ENCODE results near the gene DDX42. TPM values are rescaled to one million over a fixed set of nuclear protein-coding genes. Genes with fewer than 3 reads are reported as not detected.

Gene DDX42
- total RNA-seq, 6 donors from 2014 or later = 76.8 to 345 (median 87.6) TPM

DNA sequence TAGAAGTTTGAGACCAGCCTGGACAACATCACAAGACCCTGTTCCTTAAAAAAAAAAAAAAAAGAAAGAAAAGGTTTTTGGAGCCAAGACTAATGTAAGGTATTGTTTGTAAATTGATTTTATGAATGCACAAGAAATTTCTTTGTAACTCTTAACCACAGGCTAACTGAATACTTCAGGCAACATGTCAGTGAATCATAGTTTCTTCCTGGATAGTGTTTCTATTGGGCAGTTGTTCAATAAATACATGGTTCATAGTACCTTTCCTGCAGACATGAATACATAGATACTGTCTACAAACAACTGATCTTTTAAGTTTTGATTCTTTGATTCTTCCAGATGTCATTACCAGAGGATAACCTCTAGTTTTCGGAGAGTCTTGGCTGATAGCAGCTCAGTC is 11.6 kb downstream of the DDX42 start:
- no peaks in the 10 kb centered on the region for H3K27me3 ChIP-seq
- H3K36me3 ChIP-seq = peaks cover 13 to 65% (median 36%) of the 10 kb centered on the region in 4 donors
- no peak overlapping the region for H3K27ac ChIP-seq
- DNase-seq (no peak), ATAC-seq (ENCODE audit: low FRiP score in 2 of 2) (no peak)
- peaks cover 2 to 18% (median 9%) of the 10 kb centered on the region in 4 donors for H3K4me1 ChIP-seq
- 91 to 100% methylated on average over 1 of the region's 1 CpG for WGBS, 2 donors
- H3K9me3 ChIP-seq = no peaks in the 10 kb centered on the region
- TF ChIP-seq POLR2A (IDR thresholded peaks at IDR 0.05) (no peak), CTCF (IDR thresholded peaks at IDR 0.05) (no peak), POLR2AphosphoS5 (IDR thresholded peaks at IDR 0.05) (no peak), EP300 (IDR thresholded peaks at IDR 0.05) (no peak)
- no peak overlapping the region for H3K4me3 ChIP-seq

- Histone ChIP-seq H3K9me3 (no peaks in the 10 kb centered on the region), H3K4me1 (peaks cover 0 to 14% (median 4%) of the 10 kb centered on the region in 4 donors), H3K27ac (no peak overlapping the region), H3K36me3 (peaks cover 16 to 71% (median 40%) of the 10 kb centered on the region in 4 donors), H3K27me3 (no peaks in the 10 kb centered on the region), H3K4me3 (no peak overlapping the region)
- DNase-seq = no peak
- ATAC-seq (ENCODE audit: low FRiP score in 2 of 2) = no peak
- TF ChIP-seq CTCF (IDR thresholded peaks at IDR 0.05) (no peak), POLR2AphosphoS5 (IDR thresholded peaks at IDR 0.05) (no peak), EP300 (IDR thresholded peaks at IDR 0.05) (no peak), POLR2A (IDR thresholded peaks at IDR 0.05) (no peak)
- 96 to 100% methylated on average over 1 of the region's 1 CpG for WGBS, 2 donors
These were observed 12.1 kb downstream of the DDX42 start for GRCh38 chr17:63786117-63786516.

GRCh38 chr17:63786971-63787711 is 13.2 kb downstream of the DDX42 start:
- ATAC-seq (ENCODE audit: low FRiP score in 2 of 2) = no peak
- no peak for DNase-seq
- H3K4me1 ChIP-seq = peaks cover 0 to 7% (median 4%) of the 10 kb centered on the region in 4 donors
- no peak overlapping the region for H3K27ac ChIP-seq
- no peak for TF ChIP-seq POLR2AphosphoS5 (IDR thresholded peaks at IDR 0.05)
- no peak for TF ChIP-seq EP300 (IDR thresholded peaks at IDR 0.05)
- TF ChIP-seq POLR2A (IDR thresholded peaks at IDR 0.05) = no peak
- TF ChIP-seq CTCF (IDR thresholded peaks at IDR 0.05) = no peak
- 94% methylated on average over 13 of the region's 13 CpGs for WGBS, 2 donors
- H3K4me3 ChIP-seq = no peak overlapping the region
- H3K36me3 ChIP-seq = peaks cover 21 to 79% (median 44%) of the 10 kb centered on the region in 4 donors
- no peaks in the 10 kb centered on the region for H3K9me3 ChIP-seq
- no peaks in the 10 kb centered on the region for H3K27me3 ChIP-seq

- no peaks in the 10 kb centered on the region for H3K27me3 ChIP-seq
- no peaks in the 10 kb centered on the region for H3K9me3 ChIP-seq
- H3K4me3 ChIP-seq = no peak overlapping the region
- peaks cover 0 to under 1% (median 0%) of the 10 kb centered on the region in 4 donors for H3K4me1 ChIP-seq
- ATAC-seq (ENCODE audit: low FRiP score in 2 of 2) = no peak
- DNase-seq = no peak
- no peak for TF ChIP-seq POLR2A (IDR thresholded peaks at IDR 0.05)
- TF ChIP-seq POLR2AphosphoS5 (IDR thresholded peaks at IDR 0.05) = no peak
- TF ChIP-seq EP300 (IDR thresholded peaks at IDR 0.05) = no peak
- TF ChIP-seq CTCF (IDR thresholded peaks at IDR 0.05) = no peak
- 91 to 93% methylated on average over 6 of the region's 6 CpGs for WGBS, 2 donors
- peaks cover 44 to 91% (median 66%) of the 10 kb centered on the region in 4 donors for H3K36me3 ChIP-seq
- no peak overlapping the region for H3K27ac ChIP-seq
These were observed 16.1 kb downstream of the DDX42 start for GRCh38 chr17:63790057-63790456.

Data from upper lobe of left lung (tissue), 6 donors.